Fibroblast of skin of scalp (primary cell): ENCODE results near the gene TWF2.

Experiments
- DNase-seq: peaks from one replicate; pipeline ENCODE4 v3.0.0-alpha.2; 2013

Gene TWF2

DNA sequence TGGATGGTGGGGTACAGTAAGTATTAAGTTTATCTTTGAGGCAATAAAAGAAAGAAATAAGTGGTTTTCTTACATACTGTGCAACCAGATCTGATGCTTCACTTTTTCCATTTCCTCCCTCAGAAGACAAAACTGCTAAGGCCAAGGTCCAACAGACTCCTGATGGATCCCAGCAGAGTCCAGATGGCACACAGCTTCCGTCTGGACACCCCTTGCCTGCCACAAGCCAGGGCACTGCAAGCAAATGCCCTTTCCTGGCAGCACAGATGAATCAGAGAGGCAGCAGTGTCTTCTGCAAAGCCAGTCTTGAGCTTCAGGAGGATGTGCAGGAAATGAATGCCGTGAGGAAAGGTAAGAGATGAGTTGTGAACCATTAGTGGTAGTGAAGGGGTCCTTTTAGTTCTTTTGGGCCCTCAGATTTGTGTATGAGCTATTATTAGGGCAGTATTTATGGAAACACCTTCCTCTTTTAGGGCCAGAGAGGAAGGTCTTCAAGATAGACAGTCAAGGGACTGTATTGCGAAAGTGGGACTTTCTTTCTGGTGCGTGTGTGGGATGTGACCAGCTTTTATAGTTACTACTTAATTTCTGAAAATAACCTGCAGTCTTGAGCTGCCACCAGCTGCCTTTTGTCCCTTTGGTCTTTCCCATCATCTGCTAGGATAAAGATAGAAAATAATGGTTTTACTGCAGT, 36.4 kb downstream of the TWF2 start:
- no peak for DNase-seq

- no peak for DNase-seq
Measured at GRCh38 chr3:52200981-52201679, 37.8 kb downstream of the TWF2 start.

- no peak for DNase-seq
Measured at GRCh38 chr3:52198643-52199608, 40.0 kb downstream of the TWF2 start.

DNA sequence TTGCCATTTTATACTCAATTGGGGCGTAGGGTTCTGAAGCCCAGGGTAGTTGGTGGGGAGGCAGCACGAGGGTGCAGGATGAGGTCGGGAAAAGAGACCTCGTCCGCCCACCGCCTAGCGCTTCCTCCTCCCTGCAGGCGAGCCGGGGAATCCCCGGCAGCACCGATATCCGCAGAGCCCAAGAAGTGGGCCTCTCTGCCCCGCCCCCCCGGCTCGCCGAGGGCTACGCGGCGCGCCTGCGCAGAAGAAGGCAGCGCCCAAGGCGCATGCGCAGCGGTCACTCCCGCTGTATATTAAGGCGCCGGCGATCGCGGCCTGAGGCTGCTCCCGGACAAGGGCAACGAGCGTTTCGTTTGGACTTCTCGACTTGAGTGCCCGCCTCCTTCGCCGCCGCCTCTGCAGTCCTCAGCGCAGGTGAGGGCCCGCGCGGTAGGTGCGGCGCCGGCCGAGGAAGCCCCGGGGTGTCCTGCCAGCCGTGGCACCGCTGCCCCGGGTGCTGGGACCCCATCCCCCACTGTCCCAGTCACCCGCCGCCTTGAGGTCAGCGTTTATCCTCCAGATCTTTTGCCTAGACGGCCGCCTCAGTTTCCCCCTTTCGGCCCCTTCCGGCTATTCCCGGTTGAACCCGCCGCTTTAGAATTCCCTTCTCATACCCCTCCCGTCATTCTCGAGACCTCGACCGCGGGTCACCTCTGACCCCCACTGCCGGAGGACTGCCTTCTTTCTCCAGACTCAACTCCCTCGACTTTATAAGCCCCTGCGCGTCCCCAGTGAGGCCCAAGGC, 40.9 kb downstream of the TWF2 start, which contains the start of gene ALAS1:
Gene ALAS1 (plus strand): TSS at position 319 of the 784 bp plus-strand sequence. CDS start 1,082 bp downstream, outside the sequence.
- DNase-seq: peak; percentile 89

DNA sequence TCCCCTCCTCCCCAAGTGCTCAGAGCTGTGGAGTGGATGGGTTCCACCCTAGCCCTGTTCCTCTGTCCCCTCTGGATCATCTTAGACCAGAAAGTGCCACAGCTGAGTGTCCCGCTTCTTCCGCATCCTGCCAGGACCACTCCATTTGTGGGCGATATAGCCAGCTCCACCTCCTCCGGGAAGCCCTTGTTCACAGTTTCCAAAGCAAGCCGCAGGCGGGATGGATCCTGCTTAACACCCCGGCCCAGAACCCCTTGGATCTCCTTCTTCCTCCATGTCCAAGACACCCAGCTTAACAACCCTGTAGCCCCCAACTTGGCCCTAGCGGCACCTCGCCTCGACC, 41.5 kb downstream of the TWF2 start:
- DNase-seq: no peak

- no peak for DNase-seq
Measured at GRCh38 chr3:52196977-52197376, 42.0 kb downstream of the TWF2 start.

DNA sequence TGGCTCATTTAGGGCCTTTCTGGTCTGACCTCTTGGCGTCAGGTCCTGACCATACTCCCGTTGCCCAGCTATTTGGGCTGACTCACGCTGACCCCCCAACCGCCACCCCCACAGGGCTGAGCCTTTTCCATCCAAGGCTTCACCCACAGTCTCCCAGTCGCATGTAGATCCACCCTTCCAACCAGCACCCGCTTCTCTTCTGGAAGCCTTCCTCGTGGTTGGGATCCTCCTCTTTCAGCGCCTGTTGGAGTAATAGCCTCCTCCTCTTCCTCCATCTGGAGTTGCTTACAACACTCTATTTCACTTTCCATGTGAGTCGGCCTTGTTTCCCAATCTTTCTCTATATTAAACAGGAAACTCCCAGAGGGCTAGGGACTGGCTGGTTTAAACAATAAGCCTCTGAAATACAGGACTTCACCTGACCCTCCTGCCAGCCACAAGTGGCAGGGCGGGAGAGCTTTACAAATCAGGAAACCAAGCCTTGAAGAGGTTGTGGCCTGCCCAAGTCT, 43.1 kb downstream of the TWF2 start:
- no peak for DNase-seq

- DNase-seq: no peak
Measured at GRCh38 chr3:52195291-52195597, 43.7 kb downstream of the TWF2 start.

GRCh38 chr3:52194485-52195290, 44.3 kb downstream of the TWF2 start:
- no peak for DNase-seq

DNA sequence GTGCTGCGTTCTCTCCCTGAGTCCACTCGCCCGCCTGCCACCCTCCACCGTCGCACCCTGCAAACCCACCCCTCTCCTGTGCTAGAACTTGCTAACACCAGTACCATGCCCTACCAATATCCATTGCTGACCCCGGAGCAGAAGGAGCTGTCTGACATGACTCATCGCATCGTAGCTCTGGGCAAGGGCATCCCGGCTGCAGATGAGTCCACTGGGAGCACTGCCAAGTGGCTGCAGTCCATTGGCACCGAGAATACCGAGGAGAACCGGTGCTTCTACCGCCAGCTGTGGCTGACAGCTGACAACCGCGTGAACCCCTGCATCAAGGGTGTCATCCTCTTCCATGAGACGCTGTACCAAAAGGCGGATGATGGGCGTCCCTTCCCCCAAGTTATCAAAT, 45.9 kb downstream of the TWF2 start:
- no peak for DNase-seq

DNA sequence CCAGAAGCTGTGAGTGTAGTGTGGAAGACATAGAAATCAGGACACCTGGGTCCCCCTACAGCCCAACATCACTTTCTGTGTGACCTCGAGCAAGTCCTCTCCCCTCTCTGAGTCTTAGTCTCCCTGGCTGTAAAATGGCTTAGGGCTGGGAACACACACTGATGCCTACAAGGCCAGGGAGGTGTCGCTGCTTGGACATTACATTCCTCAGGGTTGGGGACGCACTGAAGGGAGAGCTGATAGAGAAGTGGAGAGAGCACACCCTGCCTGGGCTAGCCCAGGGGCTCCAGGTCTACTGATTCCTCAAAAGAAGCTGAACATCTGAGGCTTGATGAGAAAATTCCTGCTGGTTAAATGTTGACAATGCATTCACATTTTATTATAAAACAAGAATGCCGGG, 47.3 kb downstream of the TWF2 start:
- no peak for DNase-seq

GRCh38 chr3:52190294-52191074, 48.5 kb downstream of the TWF2 start:
- DNase-seq: no peak

DNA sequence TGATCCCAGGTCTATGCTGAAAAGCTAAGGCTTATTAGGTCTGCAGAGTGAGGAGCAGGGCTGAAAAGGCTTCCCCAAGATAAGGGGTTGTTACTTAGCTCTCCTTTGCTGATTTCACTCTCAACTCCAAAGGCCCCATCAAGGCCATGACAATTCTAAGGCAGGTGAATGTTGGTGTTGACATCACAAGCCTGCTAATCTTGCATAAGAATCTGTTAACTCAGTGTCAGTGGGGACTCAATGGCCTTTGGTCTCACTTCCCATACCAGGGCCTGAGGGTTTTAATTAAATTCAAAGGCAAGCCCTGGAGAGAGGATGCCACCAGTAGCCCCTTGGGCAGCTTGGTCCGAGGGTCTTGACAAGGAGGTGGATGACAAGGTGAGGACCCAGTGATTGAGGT, 50.4 kb downstream of the TWF2 start:
- DNase-seq: no peak

GRCh38 chr3:52186729-52187128, 52.2 kb downstream of the TWF2 start:
- no peak for DNase-seq

DNA sequence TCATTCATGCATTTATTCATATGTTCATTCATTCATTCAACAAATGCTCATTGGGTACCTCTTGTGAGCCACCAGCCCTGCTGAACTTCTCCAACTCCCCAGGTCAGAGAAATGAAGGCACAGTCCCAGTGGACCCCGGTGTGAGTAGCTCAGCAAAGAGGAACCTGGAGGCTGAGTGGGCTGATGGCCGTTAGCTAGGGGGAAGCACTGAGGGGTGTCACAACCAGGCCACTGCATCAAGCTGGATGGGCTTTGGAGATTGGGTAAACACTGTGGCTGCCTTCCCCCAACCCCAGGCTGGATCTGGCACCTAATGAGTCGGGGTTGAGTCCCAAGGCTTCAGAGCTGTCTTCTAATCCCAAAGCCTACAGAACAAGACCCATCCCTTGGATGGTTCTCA, 53.1 kb downstream of the TWF2 start:
- DNase-seq: no peak

GRCh38 chr3:52185311-52185710, 53.6 kb downstream of the TWF2 start:
- no peak for DNase-seq

DNA sequence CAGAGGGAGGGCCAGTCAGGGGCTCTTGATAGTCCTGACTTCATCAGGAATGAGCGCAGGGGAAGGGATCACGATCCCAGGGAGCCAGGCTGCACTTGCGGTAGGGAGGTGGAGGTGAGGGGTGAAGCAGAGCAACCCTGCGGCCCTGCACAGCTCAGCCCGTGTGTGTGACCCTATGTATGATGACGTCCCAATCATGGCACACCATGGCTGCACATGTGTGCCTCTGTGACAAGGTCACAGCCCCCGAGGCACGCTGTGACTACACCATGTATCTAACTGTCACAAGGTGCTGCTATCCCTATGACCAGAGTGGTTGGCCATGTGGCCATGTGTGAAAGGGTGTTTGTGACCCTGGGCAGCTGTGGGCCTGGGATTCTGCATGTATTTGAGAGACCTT, 54.3 kb downstream of the TWF2 start:
- no peak for DNase-seq

- DNase-seq: no peak
Measured at GRCh38 chr3:52183786-52184445, 55.0 kb downstream of the TWF2 start.

- no peak for DNase-seq
Measured at GRCh38 chr3:52182691-52183090, 56.3 kb downstream of the TWF2 start.

- no peak for DNase-seq
Measured at GRCh38 chr3:52182196-52182595, 56.8 kb downstream of the TWF2 start.
